GM18526 (cell line): ENCODE data around the gene NPR1.

ENCODE experiments used
- POLR2A ChIP-seq: IDR thresholded peaks from 3 replicates; pipeline ENCODE4 v1.6.1; 2011; ENCODE audit not compliant: insufficient read length; ENCODE audit errors: extremely low read depth

Gene NPR1

DNA sequence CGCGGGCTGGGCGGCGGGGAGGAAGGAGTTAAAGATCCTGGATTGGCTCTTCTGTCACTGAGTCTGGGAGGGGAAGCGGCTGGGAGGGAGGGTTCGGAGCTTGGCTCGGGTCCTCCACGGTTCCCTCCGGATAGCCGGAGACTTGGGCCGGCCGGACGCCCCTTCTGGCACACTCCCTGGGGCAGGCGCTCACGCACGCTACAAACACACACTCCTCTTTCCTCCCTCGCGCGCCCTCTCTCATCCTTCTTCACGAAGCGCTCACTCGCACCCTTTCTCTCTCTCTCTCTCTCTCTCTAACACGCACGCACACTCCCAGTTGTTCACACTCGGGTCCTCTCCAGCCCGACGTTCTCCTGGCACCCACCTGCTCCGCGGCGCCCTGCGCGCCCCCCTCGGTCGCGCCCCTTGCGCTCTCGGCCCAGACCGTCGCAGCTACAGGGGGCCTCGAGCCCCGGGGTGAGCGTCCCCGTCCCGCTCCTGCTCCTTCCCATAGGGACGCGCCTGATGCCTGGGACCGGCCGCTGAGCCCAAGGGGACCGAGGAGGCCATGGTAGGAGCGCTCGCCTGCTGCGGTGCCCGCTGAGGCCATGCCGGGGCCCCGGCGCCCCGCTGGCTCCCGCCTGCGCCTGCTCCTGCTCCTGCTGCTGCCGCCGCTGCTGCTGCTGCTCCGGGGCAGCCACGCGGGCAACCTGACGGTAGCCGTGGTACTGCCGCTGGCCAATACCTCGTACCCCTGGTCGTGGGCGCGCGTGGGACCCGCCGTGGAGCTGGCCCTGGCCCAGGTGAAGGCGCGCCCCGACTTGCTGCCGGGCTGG lies at the start of gene NPR1:
NPR1 (plus strand) TSS at position 170 of the 818 bp plus-strand sequence; CDS start at position 591, 421 bp downstream.
- no peak for TF ChIP-seq POLR2A

DNA sequence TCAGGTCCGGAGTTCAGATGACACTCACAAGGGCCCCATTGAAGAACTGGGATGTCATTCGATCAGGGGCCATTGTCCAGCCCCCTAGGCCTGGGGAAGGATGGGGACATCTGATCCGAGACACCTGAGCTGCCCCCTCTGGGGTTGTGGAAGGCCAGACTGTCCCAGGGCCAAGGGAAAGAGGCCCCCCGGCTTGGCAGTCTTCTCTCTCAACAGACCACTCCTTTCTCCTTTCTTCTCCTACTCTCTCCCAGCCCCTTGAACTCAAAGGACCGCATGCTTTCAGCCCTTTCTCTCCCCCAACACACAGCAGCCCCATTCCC lies 49.2 kb upstream of the NPR1 start:
- no peak for TF ChIP-seq POLR2A

DNA sequence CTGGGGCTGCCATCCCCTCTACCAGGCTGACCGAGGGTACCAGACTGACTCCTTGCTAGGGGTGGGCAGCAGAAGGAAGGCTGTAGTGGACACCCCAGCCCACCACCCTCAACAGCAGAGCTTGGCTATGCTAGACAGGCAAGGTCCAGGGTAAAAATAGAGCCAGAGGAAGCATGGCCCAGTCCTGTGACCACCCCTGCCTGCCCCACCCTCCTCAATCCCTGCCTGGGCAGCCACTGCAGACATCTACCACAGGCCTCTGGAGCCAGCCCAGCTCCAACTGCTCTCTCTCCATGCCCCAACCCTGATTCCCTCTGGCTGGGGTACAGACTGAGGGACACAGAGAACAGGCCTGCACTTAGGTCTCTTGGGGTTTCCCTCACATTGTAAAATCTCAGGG lies 48.5 kb upstream of the NPR1 start:
- no peak for TF ChIP-seq POLR2A

DNA sequence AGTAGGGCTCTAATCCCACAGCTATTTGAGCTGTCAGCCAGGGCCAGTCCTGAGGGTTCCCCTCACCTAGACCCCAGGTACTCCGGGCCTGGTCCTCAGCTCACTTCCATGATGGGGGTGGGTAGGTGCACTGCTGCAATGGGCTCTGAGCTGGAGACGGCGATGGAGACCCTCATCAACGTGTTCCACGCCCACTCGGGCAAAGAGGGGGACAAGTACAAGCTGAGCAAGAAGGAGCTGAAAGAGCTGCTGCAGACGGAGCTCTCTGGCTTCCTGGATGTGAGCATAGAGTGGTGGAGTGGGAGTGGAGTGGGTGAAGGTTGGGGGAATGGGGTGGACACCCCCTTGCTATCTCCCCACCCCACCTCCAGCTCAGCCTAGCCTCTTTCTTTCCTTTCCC lies 48.1 kb upstream of the NPR1 start:
- no peak for TF ChIP-seq POLR2A

- TF ChIP-seq POLR2A: no peak
Measured at GRCh38 chr1:153631047-153632022, 47.2 kb upstream of the NPR1 start.

GRCh38 chr1:153633161-153633753 lies 45.2 kb upstream of the NPR1 start:
- TF ChIP-seq POLR2A: no peak

- TF ChIP-seq POLR2A: peak; percentile 94
Measured at GRCh38 chr1:153633754-153634665, 44.5 kb upstream of the NPR1 start, which contains the start of gene CHTOP. Gene CHTOP, plus strand, starts transcription at chr1:153634066. Its CDS starts 2,523 bp downstream, at chr1:153636589.

GRCh38 chr1:153635872-153636271 lies 42.6 kb upstream of the NPR1 start:
- no peak for TF ChIP-seq POLR2A

DNA sequence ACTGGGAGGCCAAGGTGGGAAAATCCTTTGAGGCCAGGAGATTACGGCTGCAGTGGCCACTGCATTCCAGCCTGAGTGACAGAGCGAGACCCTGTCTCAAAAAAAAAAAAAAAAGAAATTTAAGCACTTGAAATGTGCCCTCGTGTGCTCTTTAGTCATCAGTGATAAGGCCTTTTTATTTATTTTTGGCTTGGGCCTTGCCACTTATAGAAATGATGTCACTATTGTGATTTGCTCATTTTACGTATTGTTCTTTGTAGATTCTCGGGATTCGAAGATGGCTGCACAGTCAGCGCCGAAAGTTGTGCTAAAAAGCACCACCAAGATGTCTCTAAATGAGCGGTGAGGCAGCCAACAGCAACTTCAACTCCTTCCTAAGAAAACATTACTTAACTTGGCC lies 42.2 kb upstream of the NPR1 start:
- TF ChIP-seq POLR2A: no peak

DNA sequence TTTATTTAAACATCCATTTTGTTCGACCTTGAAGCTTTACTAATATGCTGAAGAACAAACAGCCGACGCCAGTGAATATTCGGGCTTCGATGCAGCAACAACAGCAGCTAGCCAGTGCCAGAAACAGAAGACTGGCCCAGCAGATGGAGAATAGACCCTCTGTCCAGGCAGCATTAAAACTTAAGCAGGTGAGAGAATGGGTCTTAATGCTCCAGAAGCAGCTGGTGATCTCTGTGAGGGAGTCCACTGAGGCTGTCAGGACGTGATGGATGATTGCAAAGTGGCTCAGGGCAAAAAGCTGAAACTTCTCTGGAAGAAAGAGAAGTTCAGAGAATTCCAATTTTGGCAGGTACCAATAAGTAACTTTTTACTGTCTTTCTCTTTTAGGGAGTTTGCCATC lies 40.2 kb upstream of the NPR1 start:
- no peak for TF ChIP-seq POLR2A

GRCh38 chr1:153639280-153639679 lies 39.2 kb upstream of the NPR1 start:
- no peak for TF ChIP-seq POLR2A

DNA sequence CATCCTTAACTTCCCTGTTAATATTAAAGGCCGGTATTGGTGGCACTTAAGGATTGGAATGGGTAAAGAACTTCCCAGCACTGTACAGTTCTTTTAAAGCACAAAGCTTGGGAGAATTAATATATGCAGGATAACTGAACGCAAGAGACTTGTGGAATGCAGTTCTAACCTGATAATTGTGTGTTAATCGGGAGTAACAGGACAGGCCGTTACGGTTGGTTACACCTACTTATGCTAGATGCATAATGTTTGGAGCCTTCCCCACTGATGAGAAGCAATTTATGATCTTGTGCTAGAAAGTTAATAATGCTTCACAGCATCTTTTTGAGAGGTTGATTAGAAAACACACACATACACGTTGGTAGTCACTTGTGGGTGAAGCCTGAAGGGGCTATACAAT lies 37.6 kb upstream of the NPR1 start:
- no peak for TF ChIP-seq POLR2A

- TF ChIP-seq POLR2A: no peak
Measured at GRCh38 chr1:153642161-153642560, 36.3 kb upstream of the NPR1 start.

- no peak for TF ChIP-seq POLR2A
Measured at GRCh38 chr1:153643100-153643499, 35.4 kb upstream of the NPR1 start.

GRCh38 chr1:153643816-153644215 lies 34.7 kb upstream of the NPR1 start:
- TF ChIP-seq POLR2A: no peak
